HUES6 (cell line): ENCODE measurements around the gene MAOB.
A peak's percentile ranks its signal among the peaks of the same experiment; 100 is the strongest.

Experiments used
- H3K27ac ChIP-seq: 2 replicates; pipeline ENCODE4 v1.7.0; 2013; ENCODE audit warnings: low read depth, mild to moderate bottlenecking, low read length, inconsistent platforms
- H3K27me3 ChIP-seq: 2 replicates; pipeline ENCODE4 v1.6.1; 2013; ENCODE audit warnings: low read length; ENCODE audit not compliant: control insufficient read depth, insufficient read depth
- H3K36me3 ChIP-seq: 2 replicates; pipeline ENCODE4 v1.6.1; 2013; ENCODE audit warnings: low read length; ENCODE audit not compliant: control insufficient read depth, insufficient read depth
- H3K4me1 ChIP-seq: 2 replicates; pipeline ENCODE4 v1.6.1; 2013; ENCODE audit warnings: low read length; ENCODE audit not compliant: control insufficient read depth, insufficient read depth
- H3K4me3 ChIP-seq: 2 replicates; pipeline ENCODE4 v1.5.1; 2013; ENCODE audit warnings: low read depth, low read length
- H3K9ac ChIP-seq: one replicate; pipeline ENCODE4 v1.6.1; 2013; ENCODE audit warnings: mild to moderate bottlenecking, low read length
- H3K9me3 ChIP-seq: 2 replicates; pipeline ENCODE4 v1.6.1; 2013; ENCODE audit warnings: low read depth, low read length; ENCODE audit not compliant: control insufficient read depth, insufficient read depth

The MAOB gene

GRCh38 chrX:43881410-43882293 is 598 bp downstream of the MAOB start:
- H3K4me1 ChIP-seq, result peaks cover 5% of the 10 kb centered on the region; the same call in 1 of the 2 replicates
- peak overlapping the region; percentile 54 for H3K4me3 ChIP-seq
- H3K27ac ChIP-seq, result no peak overlapping the region
- H3K9me3 ChIP-seq, result no peaks in the 10 kb centered on the region
- no peaks in the 10 kb centered on the region for H3K36me3 ChIP-seq
- peak overlapping the region; percentile 28 for H3K9ac ChIP-seq
- H3K27me3 ChIP-seq, result peaks cover 42% of the 10 kb centered on the region

- H3K27me3 ChIP-seq, result peaks cover 42% of the 10 kb centered on the region
- H3K9me3 ChIP-seq, result no peaks in the 10 kb centered on the region
- no peak overlapping the region for H3K27ac ChIP-seq
- no peak overlapping the region for H3K9ac ChIP-seq
- H3K36me3 ChIP-seq, result no peaks in the 10 kb centered on the region
- peaks cover 5% of the 10 kb centered on the region; the same call in 1 of the 2 replicates for H3K4me1 ChIP-seq
- H3K4me3 ChIP-seq, result no peak overlapping the region
Observed at GRCh38 chrX:43880425-43880824, 1.8 kb downstream of the MAOB start.

GRCh38 chrX:43878906-43879526 is 3.2 kb downstream of the MAOB start:
- Histone ChIP-seq H3K4me1 (peaks cover 5% of the 10 kb centered on the region; the same call in 1 of the 2 replicates), H3K9ac (no peak overlapping the region), H3K4me3 (no peak overlapping the region), H3K36me3 (no peaks in the 10 kb centered on the region), H3K27me3 (peaks cover 38% of the 10 kb centered on the region), H3K9me3 (no peaks in the 10 kb centered on the region), H3K27ac (no peak overlapping the region)

GRCh38 chrX:43876680-43877079 is 5.6 kb downstream of the MAOB start:
- Histone ChIP-seq H3K9ac (no peak overlapping the region), H3K9me3 (no peaks in the 10 kb centered on the region), H3K4me1 (no peaks in the 10 kb centered on the region), H3K4me3 (no peak overlapping the region), H3K36me3 (no peaks in the 10 kb centered on the region), H3K27me3 (peaks cover 18% of the 10 kb centered on the region), H3K27ac (no peak overlapping the region)

GRCh38 chrX:43870758-43871419 is 11.4 kb downstream of the MAOB start:
- no peak overlapping the region for H3K27ac ChIP-seq
- no peak overlapping the region for H3K4me3 ChIP-seq
- no peaks in the 10 kb centered on the region for H3K4me1 ChIP-seq
- H3K9ac ChIP-seq, result no peak overlapping the region
- no peaks in the 10 kb centered on the region for H3K36me3 ChIP-seq
- no peaks in the 10 kb centered on the region for H3K9me3 ChIP-seq
- no peaks in the 10 kb centered on the region; the same call in 1 of the 2 replicates for H3K27me3 ChIP-seq

GRCh38 chrX:43870011-43870410 is 12.2 kb downstream of the MAOB start:
- no peaks in the 10 kb centered on the region for H3K36me3 ChIP-seq
- no peak overlapping the region for H3K9ac ChIP-seq
- H3K4me3 ChIP-seq, result no peak overlapping the region
- no peaks in the 10 kb centered on the region; the same call in 1 of the 2 replicates for H3K27me3 ChIP-seq
- H3K9me3 ChIP-seq, result no peaks in the 10 kb centered on the region
- H3K27ac ChIP-seq, result no peak overlapping the region
- H3K4me1 ChIP-seq, result no peaks in the 10 kb centered on the region

GRCh38 chrX:43868791-43869190 is 13.5 kb downstream of the MAOB start:
- Histone ChIP-seq H3K9me3 (no peaks in the 10 kb centered on the region), H3K9ac (no peak overlapping the region), H3K27ac (no peak overlapping the region), H3K36me3 (no peaks in the 10 kb centered on the region), H3K4me3 (no peak overlapping the region), H3K4me1 (no peaks in the 10 kb centered on the region), H3K27me3 (no peaks in the 10 kb centered on the region; the same call in 1 of the 2 replicates)

- H3K9me3 ChIP-seq, result no peaks in the 10 kb centered on the region
- no peaks in the 10 kb centered on the region for H3K27me3 ChIP-seq
- H3K4me1 ChIP-seq, result no peaks in the 10 kb centered on the region
- no peak overlapping the region for H3K27ac ChIP-seq
- no peak overlapping the region for H3K4me3 ChIP-seq
- H3K9ac ChIP-seq, result no peak overlapping the region
- H3K36me3 ChIP-seq, result no peaks in the 10 kb centered on the region
Observed at GRCh38 chrX:43866423-43866822, 15.8 kb downstream of the MAOB start.

- H3K36me3 ChIP-seq, result no peaks in the 10 kb centered on the region
- no peaks in the 10 kb centered on the region for H3K9me3 ChIP-seq
- no peak overlapping the region for H3K27ac ChIP-seq
- no peak overlapping the region for H3K4me3 ChIP-seq
- H3K9ac ChIP-seq, result no peak overlapping the region
- no peaks in the 10 kb centered on the region for H3K4me1 ChIP-seq
- no peaks in the 10 kb centered on the region for H3K27me3 ChIP-seq
Observed at GRCh38 chrX:43865791-43866190, 16.5 kb downstream of the MAOB start.

- no peak overlapping the region for H3K4me3 ChIP-seq
- H3K9me3 ChIP-seq, result no peaks in the 10 kb centered on the region; the same call in 1 of the 2 replicates
- H3K27ac ChIP-seq, result no peak overlapping the region
- H3K36me3 ChIP-seq, result no peaks in the 10 kb centered on the region
- H3K9ac ChIP-seq, result no peak overlapping the region
- H3K27me3 ChIP-seq, result no peaks in the 10 kb centered on the region; the same call in 1 of the 2 replicates
- no peaks in the 10 kb centered on the region for H3K4me1 ChIP-seq
Observed at GRCh38 chrX:43862434-43862833, 19.8 kb downstream of the MAOB start.

- Histone ChIP-seq H3K9ac (no peak overlapping the region), H3K4me1 (no peaks in the 10 kb centered on the region), H3K36me3 (no peaks in the 10 kb centered on the region), H3K4me3 (no peak overlapping the region), H3K9me3 (no peaks in the 10 kb centered on the region; the same call in 1 of the 2 replicates), H3K27ac (no peak overlapping the region), H3K27me3 (no peaks in the 10 kb centered on the region; the same call in 1 of the 2 replicates)
Observed at GRCh38 chrX:43861750-43862149, 20.5 kb downstream of the MAOB start.
